K562 (cell line): ENCODE results near the gene TRMT2A. TPM values are rescaled to one million over a fixed set of nuclear protein-coding genes. Genes with fewer than 3 reads are reported as not detected.
A peak's percentile ranks its signal among the peaks of the same experiment; 100 is the strongest.

Experiments
- CREB3L1 ChIP-seq: fragments of 450-650 bp; IDR thresholded peaks from 2 replicates; pipeline ENCODE4 v1.6.1; 2014; ENCODE audit warnings: low read depth, mild to moderate bottlenecking, moderate library complexity, borderline replicate concordance
- E2F6 ChIP-seq, 2 experiments: IDR thresholded peaks; 2 replicates each; pipeline ENCODE4 v1.6.1; 2011; ENCODE audit warnings: borderline replicate concordance in 1 of 2, control low read depth in 1 of 2, low read depth in 1 of 2, low read length in 1 of 2, mild to moderate bottlenecking in 1 of 2, mixed read lengths in 1 of 2, moderate library complexity in 1 of 2; ENCODE audit not compliant: insufficient read depth in 1 of 2, insufficient read length in 1 of 2, poor library complexity in 1 of 2, severe bottlenecking in 1 of 2; ENCODE audit errors: extremely low read depth in 1 of 2
- FOXA3 ChIP-seq, 2 experiments: fragments of 450-650 bp in 1 of 2; sonication (generic) in 1 of 2; formaldehyde crosslinking; IDR thresholded peaks in 1 of 2; conservative IDR thresholded peaks in 1 of 2; 2 replicates each; pipeline versions ENCODE4 v1.4.0 to v1.8.0; 2020 to 2022; ENCODE audit warnings: mild to moderate bottlenecking in 2 of 2, missing genetic modification reagents in 1 of 2
- MLX ChIP-seq, 2 experiments: fragments of 450-650 bp in 1 of 2; sonication (generic) in 1 of 2; formaldehyde crosslinking; conservative IDR thresholded peaks; 2 replicates each; pipeline versions ENCODE4 v1.4.0 to v1.8.1; 2020 to 2022; ENCODE audit warnings: mild to moderate bottlenecking in 1 of 2, missing genetic modification reagents in 1 of 2
- NFE2 ChIP-seq: IDR thresholded peaks from 2 replicates; pipeline ENCODE4 v1.6.1; 2014; ENCODE audit warnings: antibody characterized with exemption, low read depth
- POLR2AphosphoS2 ChIP-seq: IDR thresholded peaks from 2 replicates; pipeline ENCODE4 v1.6.1; 2012; ENCODE audit warnings: low read length, improper control_type of control experiment
- POLR3A ChIP-seq: IDR thresholded peaks from 2 replicates; pipeline ENCODE4 v1.6.1; 2011; ENCODE audit warnings: borderline replicate concordance, mild to moderate bottlenecking, moderate library complexity; ENCODE audit not compliant: insufficient read length, insufficient read depth; ENCODE audit errors: extremely low read depth
- POU5F1 ChIP-seq: fragments of 150-350 bp; IDR thresholded peaks from 2 replicates; pipeline ENCODE4 v1.6.1; 2014; ENCODE audit warnings: borderline replicate concordance, low read length, low read depth, mild to moderate bottlenecking; ENCODE audit not compliant: partially characterized antibody
- PRDM10 ChIP-seq: fragments of 450-650 bp; IDR thresholded peaks from 2 replicates; pipeline ENCODE4 v1.6.1; 2018; ENCODE audit not compliant: partially characterized antibody
- RBM39 ChIP-seq: fragments of 200-400 bp; formaldehyde crosslinking; optimal IDR thresholded peaks from 2 replicates; pipeline ENCODE3; 2018; ENCODE audit warnings: low read depth, low read length
- SIN3B ChIP-seq: fragments of 450-650 bp; IDR thresholded peaks from 2 replicates; pipeline ENCODE4 v1.6.1; 2017; ENCODE audit warnings: low read depth, mild to moderate bottlenecking, moderate library complexity
- SMARCB1 ChIP-seq: IDR thresholded peaks from 2 replicates; pipeline ENCODE4 v1.6.1; 2011; ENCODE audit warnings: improper control_type of control experiment, low read depth; ENCODE audit not compliant: insufficient read length
- SREBF2 ChIP-seq: sonication (generic); formaldehyde crosslinking; IDR thresholded peaks from 2 replicates; pipeline ENCODE4 v1.4.0; 2020; ENCODE audit warnings: mild to moderate bottlenecking, missing genetic modification reagents
- TCF15 ChIP-seq: fragments of 250-450 bp; sonication (Bioruptor Pico); IDR thresholded peaks from 2 replicates; pipeline ENCODE4 v1.8.0; 2022; ENCODE audit warnings: moderate library complexity, mild to moderate bottlenecking, inconsistent platforms
- TGIF2 ChIP-seq: sonication (generic); formaldehyde crosslinking; IDR thresholded peaks from 2 replicates; pipeline ENCODE4 v1.8.1; 2022; ENCODE audit warnings: mild to moderate bottlenecking, missing genetic modification reagents, moderate library complexity
- ZBTB1 ChIP-seq: sonication (generic); formaldehyde crosslinking; IDR thresholded peaks from 2 replicates; pipeline ENCODE4 v1.8.1; 2023; ENCODE audit warnings: missing genetic modification reagents, low read depth, mild to moderate bottlenecking, borderline replicate concordance
- ZNF134 ChIP-seq: fragments of 250-450 bp; sonication (Bioruptor Pico); conservative IDR thresholded peaks from 2 replicates; pipeline ENCODE4 v1.4.0; 2020
- ZNF174 ChIP-seq: fragments of 250-450 bp; sonication (Bioruptor Pico); IDR thresholded peaks from 2 replicates; pipeline ENCODE4 v1.4.0; 2020; ENCODE audit warnings: mild to moderate bottlenecking
- ZNF695 ChIP-seq: fragments of 450-650 bp; formaldehyde crosslinking; IDR thresholded peaks from 2 replicates; pipeline ENCODE4 v1.4.0; 2020; ENCODE audit warnings: mild to moderate bottlenecking, moderate library complexity
- polyA plus RNA-seq, 8 experiments: library from polyadenylated mRNA; depleted of rRNA in 4 of 8; stranded (reverse) in 5 of 8; unstranded in 3 of 8; fragments of >200 nt; fragmentation: Nextera tagmentation in 2 of 8; fragmentation: Illumina TruSeq in 1 of 8; extraction: Ambion mirVana in 2 of 8; extraction: Trizol in 1 of 8; gene quantifications; 2 replicates each; pipeline versions ENCODE4 v1.2.1 to v1.2.3, GENCODE V29; 2011 to 2014; ENCODE audit warnings: inconsistent platforms in 1 of 8, missing spikeins in 1 of 8
- total RNA-seq, 7 experiments: library from RNA; depleted of rRNA in 6 of 7; stranded (reverse); fragments of >200 nt in 6 of 7; fragmentation: Illumina TruSeq in 2 of 7; extraction: Trizol in 2 of 7; gene quantifications; 2 replicates each; pipeline versions ENCODE4 v1.2.1 to v1.2.3, GENCODE V29; 2011 to 2021; ENCODE audit warnings: low replicate concordance in 1 of 7

The TRMT2A gene
- total and polyA plus RNA-seq, 9 of the 15 experiments (the other 6 are each of a cell fraction or from before 2014, with no cell fraction given) = 1.6 to 265 (median 140) TPM

DNA sequence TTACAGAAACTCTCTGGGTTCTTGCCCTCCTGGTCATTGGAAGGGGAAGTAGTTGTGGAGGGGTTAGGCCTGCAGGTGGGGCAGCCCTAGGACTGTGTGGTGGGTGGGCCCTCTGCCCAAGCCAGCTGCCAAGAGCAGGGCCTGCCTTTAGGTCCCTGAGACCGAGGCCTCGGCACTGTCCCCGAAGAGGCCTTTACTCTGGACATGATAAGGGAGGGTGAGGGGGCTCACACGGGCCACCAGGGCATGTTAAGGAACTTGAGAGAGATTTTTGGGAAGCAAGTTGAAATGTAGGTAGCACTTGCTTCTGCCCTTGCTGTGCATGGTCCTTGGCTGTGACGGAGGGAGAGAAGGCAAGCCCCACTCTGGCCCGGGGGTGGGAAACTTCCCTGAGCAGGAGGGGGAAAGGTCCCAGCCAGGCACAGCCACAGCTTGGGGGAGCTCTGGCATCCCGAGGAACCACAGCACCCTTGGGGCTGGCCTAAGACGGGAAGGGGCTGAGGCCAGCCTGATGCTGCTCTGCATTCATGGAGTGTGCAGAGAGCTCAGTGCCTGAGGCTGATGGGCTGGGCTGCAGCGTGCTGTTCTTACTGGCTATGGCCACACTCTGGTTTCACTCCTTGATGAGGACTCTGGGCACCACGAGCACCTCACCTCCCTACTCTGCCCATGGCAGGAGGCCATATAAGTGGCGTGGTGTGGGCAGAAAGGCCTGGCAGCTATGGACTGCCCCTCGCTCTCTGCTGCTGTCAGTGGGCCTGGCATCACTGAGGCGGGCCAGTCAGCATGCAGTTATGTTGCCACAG lies 8.9 kb downstream of the TRMT2A start (continued):
- TF ChIP-seq TCF15 (CRISPR knock-in tag) = no peak
- no peak for TF ChIP-seq ZNF134
- no peak for TF ChIP-seq POLR3A
- no peak for TF ChIP-seq RBM39
- TF ChIP-seq FOXA3 (CRISPR knock-in tag; conservative IDR thresholded peaks at IDR 0.05 in 1 of 2, IDR thresholded peaks at IDR 0.05 in 1 of 2) = no peak
- TF ChIP-seq SREBF2 = no peak
- 0 out of 2 replicates have a peak, but pooled peaks have one; percentile 27 for TF ChIP-seq ZNF695 (CRISPR knock-in tag)
- TF ChIP-seq ZNF174 (CRISPR knock-in tag) = no peak
- no peak for TF ChIP-seq NFE2
- no peak for TF ChIP-seq TGIF2 (CRISPR knock-in tag)
- no peak for TF ChIP-seq SMARCB1
- no peak for TF ChIP-seq SIN3B
- no peak for TF ChIP-seq CREB3L1
- TF ChIP-seq ZBTB1 (CRISPR knock-in tag) = no peak
- peak in 1 of 2 experiments; percentile 79; a peak in 2 of 4 replicates for TF ChIP-seq MLX (CRISPR knock-in tag; conservative IDR thresholded peaks at IDR 0.05)
- no peak for TF ChIP-seq E2F6 (IDR thresholded peaks at IDR 0.05; ENCODE audit: borderline replicate concordance in 1 of 2, extremely low read depth in 1 of 2, insufficient read depth in 1 of 2, insufficient read length in 1 of 2, low read depth in 1 of 2, low read length in 1 of 2, poor library complexity in 1 of 2, severe bottlenecking in 1 of 2)
- no peak for TF ChIP-seq POLR2AphosphoS2
- no peak for TF ChIP-seq PRDM10
- TF ChIP-seq POU5F1 = no peak
